Endodermal cell (in vitro differentiated cells): ENCODE measurements around the gene ENDOU. TPM values are rescaled to one million over a fixed set of nuclear protein-coding genes. Genes with fewer than 3 reads are reported as not detected.

Source experiments
- DNase-seq: peaks from one replicate; pipeline ENCODE4 v3.0.0-alpha.2; 2017
- H3K27ac ChIP-seq: 2 replicates; pipeline ENCODE4 v1.5.1; 2013; ENCODE audit warnings: mild to moderate bottlenecking, low read depth, low read length, moderate library complexity
- H3K27me3 ChIP-seq: 2 replicates; pipeline ENCODE4 v1.6.1; 2013; ENCODE audit warnings: mild to moderate bottlenecking, low read length, moderate library complexity; ENCODE audit not compliant: insufficient read depth, control insufficient read depth, poor library complexity, severe bottlenecking
- H3K36me3 ChIP-seq: 2 replicates; pipeline ENCODE4 v1.7.0; 2013; ENCODE audit warnings: mild to moderate bottlenecking, low read length, moderate library complexity; ENCODE audit not compliant: control insufficient read depth, insufficient read depth
- H3K4me1 ChIP-seq: one replicate; pipeline ENCODE4 v1.7.0; 2013; ENCODE audit warnings: low read length; ENCODE audit not compliant: control insufficient read depth, insufficient read depth
- H3K4me3 ChIP-seq: 2 replicates; pipeline ENCODE4 v1.5.1; 2013; ENCODE audit warnings: mild to moderate bottlenecking, low read length, moderate library complexity
- H3K9ac ChIP-seq: 2 replicates; pipeline ENCODE4 v1.6.1; 2013; ENCODE audit warnings: mild to moderate bottlenecking, low read length, moderate library complexity; ENCODE audit not compliant: poor library complexity, severe bottlenecking; ENCODE audit errors: extremely low read depth
- H3K9me3 ChIP-seq: 2 replicates; pipeline ENCODE4 v1.6.1; 2013; ENCODE audit warnings: mild to moderate bottlenecking, low read length, moderate library complexity; ENCODE audit not compliant: control insufficient read depth
- H3K27ac Mint-ChIP-seq: 2 replicates; pipeline ENCODE4 v1.8.0; 2020; ENCODE audit warnings: mixed read lengths
- H3K27me3 Mint-ChIP-seq: 2 replicates; pipeline ENCODE4 v1.8.0; 2021; ENCODE audit warnings: mild to moderate bottlenecking, mixed read lengths; ENCODE audit not compliant: insufficient read depth
- H3K36me3 Mint-ChIP-seq: 2 replicates; pipeline ENCODE4 v1.8.0; 2020; ENCODE audit warnings: low read depth, mixed read lengths
- H3K4me1 Mint-ChIP-seq: 2 replicates; pipeline ENCODE4 v1.8.0; 2020; ENCODE audit warnings: mixed read lengths
- H3K4me3 Mint-ChIP-seq: 2 replicates; pipeline ENCODE4 v1.8.0; 2020; ENCODE audit warnings: mild to moderate bottlenecking, moderate library complexity, mixed read lengths
- H3K9me3 Mint-ChIP-seq: 2 replicates; pipeline ENCODE4 v1.8.0; 2020; ENCODE audit warnings: mild to moderate bottlenecking, mixed read lengths
- WGBS, 2 experiments: methylation state at CpG; one replicate each; pipeline versions ENCODE4 v1.1.5 to v1.1.7; 2013; ENCODE audit warnings: missing lambda C conversion rate in 2 of 2, mixed read lengths in 1 of 2; ENCODE audit not compliant: insufficient coverage in 1 of 2, insufficient read length in 1 of 2; 5-methylcytosine and 5-hydroxymethylcytosine counted together
- total RNA-seq, 2 donors: library from RNA; stranded (reverse); fragmentation: NEBNext Ultra II Directional in 1 of 2; extraction: Animal tissue kit (Norgen Biotek cat#: 25700) in 1 of 2; gene quantifications; 2 replicates in 1 of 2; 3 replicates in 1 of 2; pipeline ENCODE4 v1.2.1, GENCODE V29; 2021
- TF ChIP-seq, protein P1 (sequence below): fragments of 200-600 bp; sonication (generic); conservative IDR thresholded peaks from 2 replicates; pipeline ENCODE4 v1.5.0; 2021; ENCODE audit warnings: antibody characterized with exemption, mild to moderate bottlenecking

Gene ENDOU
- total RNA-seq, 2 donors from 2014 or later, result not detected

DNA sequence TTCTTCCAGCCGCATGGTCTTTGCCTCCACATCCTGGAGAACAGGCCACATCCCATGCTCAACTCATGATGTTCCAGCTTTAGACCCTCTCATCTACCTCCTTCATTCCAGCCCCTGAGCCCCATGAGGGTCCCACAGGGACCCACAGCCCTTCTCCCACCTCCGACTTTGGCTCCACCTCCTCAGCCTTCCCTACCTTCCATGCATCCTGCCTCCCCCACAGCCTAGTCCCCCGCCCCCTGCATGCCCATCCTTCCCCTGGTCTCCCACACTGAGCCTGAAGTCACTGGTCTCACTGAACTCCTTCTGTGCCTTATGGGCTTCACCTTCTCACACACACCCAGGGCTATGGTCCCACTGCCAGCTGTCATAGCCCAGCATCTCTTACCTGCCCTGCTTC is 23.6 kb upstream of the ENDOU start:
- TF ChIP-seq, protein P1, sequence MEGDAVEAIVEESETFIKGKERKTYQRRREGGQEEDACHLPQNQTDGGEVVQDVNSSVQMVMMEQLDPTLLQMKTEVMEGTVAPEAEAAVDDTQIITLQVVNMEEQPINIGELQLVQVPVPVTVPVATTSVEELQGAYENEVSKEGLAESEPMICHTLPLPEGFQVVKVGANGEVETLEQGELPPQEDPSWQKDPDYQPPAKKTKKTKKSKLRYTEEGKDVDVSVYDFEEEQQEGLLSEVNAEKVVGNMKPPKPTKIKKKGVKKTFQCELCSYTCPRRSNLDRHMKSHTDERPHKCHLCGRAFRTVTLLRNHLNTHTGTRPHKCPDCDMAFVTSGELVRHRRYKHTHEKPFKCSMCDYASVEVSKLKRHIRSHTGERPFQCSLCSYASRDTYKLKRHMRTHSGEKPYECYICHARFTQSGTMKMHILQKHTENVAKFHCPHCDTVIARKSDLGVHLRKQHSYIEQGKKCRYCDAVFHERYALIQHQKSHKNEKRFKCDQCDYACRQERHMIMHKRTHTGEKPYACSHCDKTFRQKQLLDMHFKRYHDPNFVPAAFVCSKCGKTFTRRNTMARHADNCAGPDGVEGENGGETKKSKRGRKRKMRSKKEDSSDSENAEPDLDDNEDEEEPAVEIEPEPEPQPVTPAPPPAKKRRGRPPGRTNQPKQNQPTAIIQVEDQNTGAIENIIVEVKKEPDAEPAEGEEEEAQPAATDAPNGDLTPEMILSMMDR, result no peak
- Histone ChIP-seq H3K4me1 (peaks cover 2% of the 10 kb centered on the region), H3K9ac (no peak overlapping the region), H3K27ac (no peak overlapping the region), H3K9me3 (no peaks in the 10 kb centered on the region), H3K36me3 (no peaks in the 10 kb centered on the region), H3K4me3 (no peak overlapping the region), H3K27me3 (no peaks in the 10 kb centered on the region)
- WGBS, 2 experiments, result 82 to 90% methylated on average over 2 to 3 of the region's 3 CpGs
- Mint-ChIP-seq H3K9me3 (no peaks in the 10 kb centered on the region), H3K4me1 (peaks cover 28% of the 10 kb centered on the region), H3K36me3 (peaks cover 17% of the 10 kb centered on the region), H3K4me3 (no peak overlapping the region), H3K27ac (no peak overlapping the region), H3K27me3 (no peaks in the 10 kb centered on the region)
- no peak for DNase-seq

DNA sequence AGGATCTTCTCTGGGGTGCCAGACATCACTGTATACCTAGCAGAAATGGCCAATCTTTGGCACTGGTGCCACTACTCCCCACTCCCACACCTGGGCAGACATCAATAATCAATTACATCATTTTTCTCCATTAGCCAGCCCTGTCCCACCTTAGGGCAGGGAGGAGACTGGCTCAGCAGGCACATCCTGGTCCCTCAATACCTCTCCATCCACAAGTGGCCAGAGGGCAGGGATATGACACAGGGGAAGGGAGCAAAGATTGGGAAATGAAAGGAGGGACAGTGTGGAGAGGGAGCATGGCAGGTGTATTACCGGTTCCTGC is 23.2 kb upstream of the ENDOU start:
- Mint-ChIP-seq H3K27ac (no peak overlapping the region), H3K27me3 (no peaks in the 10 kb centered on the region), H3K9me3 (no peaks in the 10 kb centered on the region), H3K36me3 (peaks cover 17% of the 10 kb centered on the region), H3K4me1 (peaks cover 28% of the 10 kb centered on the region), H3K4me3 (no peak overlapping the region)
- WGBS, 2 experiments, result 67 to 100% methylated on average over 1 of the region's 1 CpG
- TF ChIP-seq, protein P1, result no peak
- Histone ChIP-seq H3K4me3 (no peak overlapping the region), H3K36me3 (no peaks in the 10 kb centered on the region), H3K9ac (no peak overlapping the region), H3K9me3 (no peaks in the 10 kb centered on the region), H3K27me3 (no peaks in the 10 kb centered on the region), H3K4me1 (peaks cover 2% of the 10 kb centered on the region), H3K27ac (no peak overlapping the region)
- no peak for DNase-seq

DNA sequence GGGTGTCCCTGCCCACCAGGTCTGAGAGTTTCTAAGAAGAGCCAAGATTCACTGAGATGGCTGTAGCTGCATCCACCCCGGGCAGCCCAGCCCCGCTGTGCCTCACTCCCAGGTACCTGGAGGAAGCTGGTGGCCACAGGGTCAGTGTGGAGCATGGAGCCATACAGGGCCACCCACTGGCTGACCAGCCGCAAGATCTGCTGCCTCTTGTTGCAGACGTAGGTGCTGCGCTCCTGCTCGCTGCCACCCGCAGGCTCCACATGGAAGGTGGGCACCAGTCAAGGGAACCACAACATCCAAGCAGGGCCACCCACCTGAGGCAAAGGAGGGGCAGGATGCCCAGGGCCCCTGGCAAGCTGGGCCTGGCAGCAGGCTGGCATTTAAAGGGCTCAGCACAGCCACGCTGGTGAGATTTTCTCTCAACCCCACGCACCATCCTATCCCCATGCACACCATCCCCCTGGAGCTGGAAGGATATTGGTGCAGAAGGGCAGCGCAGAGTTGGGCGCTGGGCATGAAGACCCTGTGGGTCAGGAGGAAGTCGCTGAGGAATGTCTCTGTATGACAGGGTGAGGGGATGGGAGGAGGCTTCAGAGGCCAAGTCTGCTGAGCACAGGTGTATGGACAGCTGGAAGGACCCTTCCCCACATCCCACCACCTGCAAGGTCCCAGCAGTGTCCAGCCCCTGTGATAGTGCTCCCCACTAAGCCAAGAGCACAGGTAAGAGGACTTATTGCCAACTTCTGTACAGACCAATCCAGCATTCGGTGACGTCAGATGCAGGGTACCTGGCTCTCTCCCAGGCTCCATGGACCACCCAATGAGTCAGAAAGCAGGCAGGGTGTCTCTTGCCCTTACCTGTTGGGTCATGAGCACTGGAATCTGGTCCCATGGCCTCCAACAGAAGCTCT is 22.6 kb upstream of the ENDOU start:
- no peaks in the 10 kb centered on the region for H3K27me3 ChIP-seq
- TF ChIP-seq, protein P1, result no peak
- H3K27me3 Mint-ChIP-seq, result peaks cover 2% of the 10 kb centered on the region
- no peak overlapping the region for H3K27ac ChIP-seq
- H3K9me3 ChIP-seq, result no peaks in the 10 kb centered on the region
- no peak overlapping the region for H3K9ac ChIP-seq
- H3K4me3 Mint-ChIP-seq, result no peak overlapping the region
- DNase-seq, result no peak
- 91 to 95% methylated on average over 7 to 14 of the region's 14 CpGs for WGBS, 2 experiments
- no peaks in the 10 kb centered on the region for H3K9me3 Mint-ChIP-seq
- peaks cover 17% of the 10 kb centered on the region for H3K36me3 Mint-ChIP-seq
- H3K4me1 ChIP-seq, result peaks cover under 1% of the 10 kb centered on the region
- no peak overlapping the region for H3K4me3 ChIP-seq
- H3K4me1 Mint-ChIP-seq, result peaks cover 22% of the 10 kb centered on the region
- H3K27ac Mint-ChIP-seq, result no peak overlapping the region
- no peaks in the 10 kb centered on the region for H3K36me3 ChIP-seq
